Stimulated activated CD8-positive, alpha-beta memory T cell treated with anti-CD3 and anti-CD28 coated beads, Interleukin-15, amount 100 ng/mL, for 1 hour (primary cell): Measurements from ENCODE around the gene CDC42BPB.
"Not testable (repeated sequence)": the region's sequence is repeated elsewhere in the genome, so short reads cannot be mapped to it uniquely, and the experiment has no call there.

Source experiments
- DNase-seq: peaks from one replicate; pipeline ENCODE4 v3.0.0-alpha.2; 2020; ENCODE audit warnings: low read depth

Gene CDC42BPB

DNA sequence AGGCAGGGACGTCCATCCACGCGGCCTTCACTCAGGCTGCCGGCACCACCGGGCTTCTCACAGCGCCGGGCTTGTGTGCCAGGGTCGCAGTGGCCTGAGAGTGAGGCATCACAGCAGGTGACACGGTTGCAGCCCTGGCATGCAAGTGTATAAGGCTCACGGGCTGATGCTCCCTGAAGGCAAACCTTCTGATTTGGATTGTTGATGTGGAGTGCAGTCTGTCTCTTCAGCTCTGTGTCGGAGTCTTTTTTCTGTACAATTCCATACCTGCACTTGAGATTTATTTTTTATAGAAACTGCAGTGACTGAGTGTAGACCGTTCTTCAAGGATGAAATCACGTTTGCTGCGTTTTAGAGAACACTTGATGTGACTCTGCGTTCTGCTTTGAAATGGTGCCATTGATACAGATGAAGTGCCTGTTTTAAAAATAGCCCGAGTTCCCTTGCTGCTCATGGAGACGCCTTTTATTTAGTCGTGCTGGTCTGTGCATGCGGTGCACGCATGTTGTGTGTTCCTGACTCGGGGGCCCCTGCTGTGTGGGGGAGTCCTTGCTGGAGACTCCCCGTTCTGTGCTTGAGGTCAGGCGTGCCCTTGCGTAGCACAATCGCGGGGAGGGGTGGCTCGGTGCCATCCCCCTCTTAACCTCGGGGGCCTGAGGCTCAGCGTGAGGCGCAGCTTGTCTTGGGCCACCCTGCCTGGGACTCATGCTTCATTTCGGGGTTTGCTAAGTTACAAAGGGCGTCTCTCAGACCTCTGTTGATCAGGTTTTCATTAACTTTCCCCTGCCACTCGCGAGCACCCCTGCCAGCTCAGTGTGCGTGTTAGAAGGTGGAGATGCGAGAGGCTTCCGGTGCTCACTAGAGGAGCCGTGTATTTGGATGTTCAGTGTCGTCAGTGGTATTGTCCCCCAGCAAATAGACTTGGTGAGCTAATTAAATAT lies 156.4 kb downstream of the CDC42BPB start:
- DNase-seq = no peak

DNA sequence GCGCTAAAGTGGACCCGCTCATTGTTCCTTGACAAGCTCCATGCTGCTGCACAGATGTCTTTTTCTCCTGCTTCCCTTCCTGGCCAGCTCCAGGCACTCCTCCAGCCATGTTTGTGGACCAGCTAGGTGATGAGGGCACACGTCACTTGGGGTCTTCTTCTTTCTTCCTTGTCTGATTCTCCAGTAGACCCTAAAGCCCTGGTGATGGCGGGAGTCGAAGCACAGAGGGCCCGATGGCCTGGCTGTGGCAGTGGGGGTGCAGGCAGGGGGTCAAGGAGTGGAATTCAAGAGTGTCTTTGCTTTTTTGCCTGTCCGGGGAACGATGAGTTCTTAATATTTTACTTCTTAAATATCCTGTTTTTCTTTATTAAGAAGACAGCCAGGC lies 157.8 kb downstream of the CDC42BPB start:
- DNase-seq = no peak

DNA sequence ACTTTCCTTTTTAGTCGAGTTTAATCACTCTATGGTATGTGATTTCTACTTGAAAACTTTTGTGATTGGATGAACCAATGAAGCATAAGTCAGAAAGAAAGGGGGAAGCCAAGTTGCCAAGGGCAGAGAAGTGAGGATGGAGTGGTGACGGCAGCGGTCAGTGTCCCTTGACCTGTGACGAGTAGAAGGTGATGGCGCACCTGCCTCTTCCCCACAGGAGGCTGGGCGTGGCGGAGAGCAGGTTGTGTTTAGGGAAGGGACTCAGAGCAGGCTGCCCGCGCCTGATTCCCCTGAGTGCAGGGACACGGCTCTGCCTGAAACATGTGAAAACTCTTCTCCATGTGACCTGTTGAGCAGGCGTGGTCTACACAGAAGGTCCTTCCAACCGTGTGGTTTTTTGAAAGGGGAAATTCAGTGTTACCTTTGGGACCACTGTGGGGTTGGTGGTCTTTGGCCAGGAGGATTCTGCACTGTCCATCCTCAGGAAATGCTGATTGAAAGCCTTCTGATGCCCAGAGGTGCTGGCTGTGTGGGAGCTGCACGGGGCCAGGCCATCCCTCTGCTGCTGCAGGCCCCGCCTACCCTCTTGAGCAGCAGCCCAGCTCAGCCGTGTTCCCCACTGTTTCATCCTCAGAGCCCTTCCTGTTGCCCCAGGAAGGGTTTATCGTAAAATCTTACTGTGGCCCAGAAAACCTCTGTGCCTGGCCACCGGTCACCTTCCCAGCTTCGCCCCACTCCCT lies 158.4 kb downstream of the CDC42BPB start:
- no peak for DNase-seq

DNA sequence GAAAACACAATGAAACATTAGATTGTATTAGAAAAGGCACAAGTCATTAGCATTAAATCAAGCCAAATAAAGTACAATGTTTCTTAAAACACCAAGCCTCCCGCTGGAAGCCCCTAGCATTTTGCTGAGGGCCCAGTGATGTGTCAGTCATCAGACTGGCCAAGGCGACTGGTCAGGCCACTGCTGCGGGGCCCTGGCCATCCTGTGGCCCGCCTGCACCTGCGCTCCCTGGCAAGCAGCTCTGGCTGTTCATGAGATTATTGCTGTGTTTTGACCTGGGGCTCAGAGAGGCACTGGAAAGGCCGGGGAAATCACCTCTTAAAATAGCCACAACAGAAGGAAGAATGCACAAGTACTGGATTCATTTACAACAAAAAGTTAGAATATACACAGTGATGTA lies 159.1 kb downstream of the CDC42BPB start:
- no peak for DNase-seq

DNA sequence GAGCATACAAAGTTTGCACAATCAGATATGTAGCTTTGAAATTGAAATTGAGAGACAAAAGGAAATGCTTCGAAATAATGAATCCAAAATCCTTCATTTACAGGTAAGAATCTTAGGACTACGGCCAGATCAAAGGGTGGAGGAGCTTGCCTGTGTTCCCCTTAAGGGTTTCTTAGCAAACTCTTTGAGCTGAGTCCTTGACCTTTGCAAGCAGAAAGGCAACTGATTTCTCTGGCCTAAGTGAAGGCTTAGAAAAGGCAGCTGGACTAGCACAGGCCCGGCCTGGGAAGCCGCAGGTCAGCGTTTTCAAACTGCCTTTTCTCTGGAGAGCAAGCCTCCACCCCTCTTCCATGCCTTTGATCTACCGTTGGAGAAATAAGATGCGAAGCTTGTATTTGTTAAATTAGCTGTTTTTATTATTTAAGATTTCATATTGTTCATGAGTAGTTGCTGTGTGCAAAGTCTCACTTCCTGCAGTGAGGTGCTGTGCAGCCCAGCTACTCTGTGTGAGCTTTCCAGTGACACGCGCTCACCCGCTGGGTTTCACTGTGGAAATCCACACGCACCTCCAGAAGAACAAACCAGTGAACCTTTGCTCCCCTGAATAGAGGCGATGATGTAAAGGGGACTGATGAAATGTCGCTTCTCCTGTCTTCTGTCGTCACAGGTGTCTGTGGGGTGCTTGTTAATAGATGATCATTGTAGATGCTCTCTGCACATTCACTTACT lies 159.9 kb downstream of the CDC42BPB start:
- no peak for DNase-seq

DNA sequence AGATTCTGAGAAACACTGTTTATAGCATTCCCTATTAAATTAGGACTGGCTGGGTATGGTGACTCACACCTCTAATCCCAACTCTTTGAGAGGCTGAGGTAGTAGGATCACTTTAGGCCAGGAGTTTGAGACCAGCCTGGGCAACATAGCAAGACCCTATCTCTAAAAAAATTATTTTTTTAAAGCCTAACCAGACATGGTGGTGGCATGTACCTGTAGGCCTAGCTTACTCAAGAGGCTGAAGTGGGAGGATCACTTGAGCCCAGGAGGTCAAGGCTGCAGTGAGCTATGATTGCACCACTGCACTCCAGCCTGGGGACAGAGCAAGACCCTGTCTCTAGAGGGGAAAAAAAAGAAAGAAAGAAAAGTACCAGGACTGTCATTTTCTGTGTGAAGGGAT lies 160.6 kb downstream of the CDC42BPB start:
- DNase-seq = not testable (repeated sequence)

DNA sequence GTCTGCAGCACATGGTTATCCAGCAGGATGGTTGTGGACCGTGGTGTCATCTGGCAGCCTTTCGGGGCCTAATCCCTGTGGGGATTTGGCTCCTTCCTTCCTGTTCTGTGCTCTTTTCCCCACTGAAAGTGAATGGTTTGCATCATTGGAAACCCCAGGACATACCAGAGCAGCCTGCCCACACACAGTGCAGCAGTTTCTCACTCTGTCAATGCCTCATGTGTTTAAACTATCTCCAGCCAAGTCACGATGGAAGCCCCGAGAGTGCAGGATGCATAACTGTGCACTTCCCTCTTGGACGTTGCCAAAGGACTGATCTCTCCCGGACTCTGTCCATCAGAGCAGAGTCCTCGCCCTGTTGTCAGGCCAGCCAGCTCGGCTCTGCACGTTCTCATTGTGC lies 163.9 kb downstream of the CDC42BPB start:
- DNase-seq = no peak

DNA sequence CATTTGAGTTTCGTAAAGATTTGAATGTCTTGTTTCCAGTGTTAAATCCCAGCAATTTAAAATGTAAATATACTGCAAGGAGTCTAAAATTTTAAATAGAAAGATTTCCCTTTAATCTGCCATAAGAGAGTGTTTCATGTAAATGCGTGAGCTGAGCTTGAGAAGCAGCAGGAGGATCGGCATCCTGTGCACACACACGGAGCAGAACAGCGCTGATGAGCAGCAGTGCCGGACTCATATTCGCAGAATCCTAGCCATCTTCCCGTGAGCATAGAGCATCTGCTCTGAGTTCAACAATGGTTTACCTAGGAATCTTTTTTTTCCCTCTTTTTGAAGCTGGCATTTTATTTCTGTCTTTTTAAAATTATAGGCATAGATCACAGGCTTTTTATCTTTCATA lies 164.7 kb downstream of the CDC42BPB start:
- no peak for DNase-seq

DNA sequence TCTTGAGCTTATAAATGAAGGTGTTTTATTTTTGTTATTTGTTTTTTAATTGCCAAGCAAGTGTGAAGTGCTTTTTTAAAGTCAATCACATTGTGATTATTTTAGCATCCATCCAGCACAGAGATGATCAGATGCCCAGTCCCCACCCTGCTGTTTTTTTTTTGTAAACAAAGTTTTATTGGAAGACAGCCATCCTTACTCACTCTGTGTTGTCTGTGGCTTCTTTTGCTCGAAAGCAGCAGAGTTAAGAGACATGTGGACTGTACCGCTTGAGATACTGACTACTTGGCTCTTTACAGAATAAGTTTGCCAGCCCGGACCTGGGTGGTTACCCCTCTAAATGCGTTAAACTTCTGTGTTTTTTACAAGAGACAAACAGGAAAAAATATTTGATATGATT lies 165.8 kb downstream of the CDC42BPB start:
- DNase-seq = no peak

DNA sequence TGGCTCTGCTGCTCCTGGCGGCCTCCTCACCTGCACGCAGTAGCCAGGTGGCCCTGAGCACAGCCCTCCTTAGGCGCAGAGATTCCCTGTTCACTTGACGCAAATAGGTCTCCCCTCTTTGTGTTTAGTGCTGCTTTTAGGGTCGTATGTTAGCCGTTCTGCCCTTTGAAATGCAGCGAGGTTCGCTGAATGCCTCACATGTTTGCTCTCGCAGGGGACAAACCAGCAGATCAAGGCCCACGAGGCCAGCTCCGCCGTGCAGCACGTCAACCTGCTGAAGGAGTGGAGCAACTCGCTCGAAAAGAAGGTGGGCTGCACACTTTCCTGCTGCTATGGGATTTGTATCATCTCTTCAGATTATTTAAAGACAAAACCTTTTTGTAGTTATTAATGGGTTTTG lies 166.2 kb downstream of the CDC42BPB start:
- no peak for DNase-seq

DNA sequence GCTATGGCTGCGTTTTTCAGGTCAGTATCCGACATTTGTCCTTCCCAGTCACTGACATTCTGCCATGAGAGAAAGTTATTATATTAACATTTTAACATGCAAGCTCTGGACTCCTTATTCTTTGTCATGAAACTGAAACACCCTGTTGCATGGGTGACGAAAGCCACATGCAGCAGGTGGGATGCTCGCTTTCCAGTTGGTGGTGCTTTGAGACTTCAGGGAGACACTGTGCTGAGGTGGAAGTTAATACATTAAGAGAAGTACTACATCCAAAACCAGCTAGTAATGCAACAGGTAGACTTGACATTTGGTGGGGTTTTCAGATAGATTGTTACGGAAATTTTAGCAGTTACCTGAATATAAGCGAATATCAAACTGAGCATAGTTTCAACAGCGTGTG lies 167.7 kb downstream of the CDC42BPB start:
- DNase-seq = no peak

DNA sequence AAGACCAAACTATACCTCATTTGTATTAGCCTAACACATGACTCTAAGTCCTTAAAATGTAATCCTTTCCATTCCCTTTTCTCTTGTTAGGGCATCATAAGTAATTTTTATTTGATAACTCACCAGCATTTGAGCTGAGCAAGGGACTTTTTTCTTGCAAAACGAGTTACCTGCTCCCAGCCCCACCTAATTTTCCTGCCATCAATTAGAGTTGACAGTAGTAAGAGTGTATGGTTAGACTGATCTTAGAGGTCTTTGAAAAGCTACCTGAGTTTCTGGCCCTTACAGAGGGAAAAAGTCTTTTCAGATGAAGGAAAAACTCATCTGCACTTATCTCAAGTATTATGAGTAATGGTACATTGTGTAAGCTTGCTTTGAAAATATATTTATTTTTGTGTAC lies 168.6 kb downstream of the CDC42BPB start:
- DNase-seq = no peak

DNA sequence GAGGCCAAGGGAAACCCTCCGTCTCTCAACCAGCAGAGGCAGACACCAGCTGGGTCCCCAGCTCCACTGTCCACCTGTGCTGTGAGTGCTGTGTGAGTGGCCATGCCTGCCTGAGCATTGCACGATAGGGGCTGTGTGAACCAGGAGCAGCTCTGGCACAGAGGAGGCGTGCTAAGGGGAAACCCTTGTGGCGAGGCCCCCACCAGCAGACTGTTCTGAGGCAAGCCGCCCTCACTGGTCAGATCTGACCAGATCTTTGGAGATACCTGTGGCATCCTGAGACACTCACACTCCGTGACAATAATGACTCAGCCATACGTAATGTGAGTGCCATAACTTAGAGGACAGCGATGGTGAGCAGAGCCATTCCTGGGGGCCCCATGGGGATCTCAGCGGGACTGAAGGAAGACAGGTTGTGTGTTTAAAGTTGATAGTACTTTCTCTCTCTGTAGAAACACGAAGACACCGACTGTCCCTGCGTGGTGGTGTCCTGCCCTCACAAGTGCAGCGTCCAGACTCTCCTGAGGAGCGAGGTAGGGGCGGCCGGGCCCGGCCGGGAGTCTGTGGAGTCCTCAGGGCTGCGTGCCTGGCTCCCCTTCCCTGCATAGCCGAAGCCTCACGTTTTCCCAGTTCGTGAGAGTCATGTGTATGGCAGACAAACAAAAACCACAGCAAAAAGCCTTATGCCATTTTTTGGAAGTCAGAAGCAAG lies 171.5 kb downstream of the CDC42BPB start:
- no peak for DNase-seq

DNA sequence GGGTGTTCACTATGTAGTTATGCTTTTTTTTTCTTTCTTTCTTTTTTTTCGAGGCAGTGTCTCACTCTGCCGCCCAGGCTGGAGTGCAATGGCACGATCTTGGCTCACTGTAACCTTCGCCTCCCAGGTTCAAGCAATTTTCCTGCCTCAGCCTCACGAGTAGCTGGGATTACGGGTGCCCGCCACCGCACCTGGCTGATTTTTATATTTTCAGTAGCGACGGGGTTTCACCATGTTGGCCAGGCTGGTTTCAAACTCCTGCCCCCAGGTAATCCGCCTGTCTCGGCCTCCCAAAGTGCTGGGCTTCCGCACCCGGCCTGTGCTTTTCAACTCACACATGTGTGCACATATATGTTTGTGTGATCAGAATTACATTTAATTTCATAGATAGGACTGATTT lies 173.8 kb downstream of the CDC42BPB start:
- DNase-seq = no peak

DNA sequence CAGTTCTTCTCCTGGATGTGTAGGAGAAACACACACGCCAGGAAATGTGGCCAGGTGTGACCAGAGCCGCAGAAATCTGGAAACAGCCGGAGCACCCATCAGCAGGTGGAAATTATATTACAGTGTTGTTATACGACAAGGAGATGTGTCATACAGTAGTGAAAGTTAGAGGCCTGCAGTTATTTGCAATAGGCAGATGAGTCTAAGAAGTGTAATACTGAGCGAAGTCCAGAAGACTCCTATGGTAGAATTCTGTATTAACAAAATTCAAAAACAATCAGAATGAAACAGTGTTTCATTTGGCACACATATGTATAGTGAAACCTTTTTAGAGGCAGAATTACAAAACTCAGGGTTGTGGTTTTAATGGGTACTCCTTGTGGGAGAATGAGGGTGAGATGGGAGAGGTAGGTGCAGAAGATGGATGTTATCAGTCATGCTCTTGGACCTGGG lies 174.2 kb downstream of the CDC42BPB start:
- no peak for DNase-seq
